ENCODE data around the gene PSMB7. TPM values are rescaled to one million over a fixed set of nuclear protein-coding genes. Genes with fewer than 3 reads are reported as not detected.

The PSMB7 gene
- total RNA-seq, 1 donor from 2014 or later, result 183 TPM

DNA sequence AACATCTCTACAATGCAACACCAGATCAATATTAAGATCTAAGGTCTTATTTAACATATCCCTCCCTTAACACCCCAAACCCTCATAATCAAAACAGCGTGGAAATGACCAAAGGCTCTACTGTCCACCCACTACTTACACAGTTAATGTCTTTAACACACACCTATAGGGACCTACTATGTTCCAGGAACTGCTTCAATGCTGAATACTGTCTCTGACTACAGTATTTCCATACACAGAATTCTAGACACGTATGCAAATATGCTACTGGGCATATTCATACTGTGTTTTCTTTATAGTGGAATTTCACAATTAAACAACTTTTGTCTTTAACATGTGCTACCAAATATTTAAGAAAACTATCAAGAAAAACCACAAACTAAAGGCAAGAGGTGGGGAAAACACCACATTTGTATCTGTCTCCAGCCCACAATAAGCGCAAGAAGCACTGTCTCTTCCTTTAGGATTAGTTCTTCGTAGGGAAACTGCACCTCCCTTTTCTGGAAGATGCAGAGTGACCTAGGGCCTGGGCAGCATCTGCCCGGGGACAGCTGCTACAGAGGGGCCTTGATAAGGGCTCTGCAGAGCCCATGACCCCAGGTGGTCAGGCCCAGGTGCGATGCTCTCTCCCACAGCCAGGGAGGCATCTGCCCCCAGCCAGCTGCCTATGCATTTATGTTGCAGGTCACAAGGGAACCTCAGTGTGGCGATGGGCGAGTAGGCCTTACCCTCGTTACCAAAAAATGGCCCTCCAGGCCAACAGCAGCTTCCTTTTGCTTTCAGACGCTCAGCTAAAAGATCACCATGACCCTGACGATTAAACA, 55.2 kb downstream of the PSMB7 start:
- DNase-seq (ENCODE audit: low read depth) (no peak), FAIRE-seq (no peak)
- Mint-ChIP-seq H3K27ac (ENCODE audit: unreplicated experiment) (peak overlapping the region; percentile 26), H3K4me1 (ENCODE audit: low read depth, unreplicated experiment) (peaks cover 32% of the 10 kb centered on the region), H3K9me3 (ENCODE audit: unreplicated experiment) (no peaks in the 10 kb centered on the region), H3K36me3 (ENCODE audit: low read depth, unreplicated experiment) (peaks cover 2% of the 10 kb centered on the region), H3K4me3 (ENCODE audit: unreplicated experiment) (no peak overlapping the region), H3K27me3 (ENCODE audit: low read depth, unreplicated experiment) (no peaks in the 10 kb centered on the region)
- H3K27ac ChIP-seq (ENCODE audit: low read depth, low read length), result no peak overlapping the region
- no peaks in the 10 kb centered on the region for H3K9me3 ChIP-seq (ENCODE audit: insufficient read depth, low read depth, low read length)
- peaks cover 5% of the 10 kb centered on the region for H3K36me3 ChIP-seq (ENCODE audit: insufficient read depth, low read length)
- H2AFZ ChIP-seq (ENCODE audit: low read depth, low read length), result no peak overlapping the region
- H3K27me3 ChIP-seq (ENCODE audit: insufficient read depth, low read length), result no peaks in the 10 kb centered on the region
- H4K20me1 ChIP-seq (ENCODE audit: insufficient read depth, low read length), result peaks cover 98% of the 10 kb centered on the region
- TF ChIP-seq EZH2 (IDR thresholded peaks at IDR 0.05; ENCODE audit: insufficient read depth, low read length), result no peak
- TF ChIP-seq, protein P1, sequence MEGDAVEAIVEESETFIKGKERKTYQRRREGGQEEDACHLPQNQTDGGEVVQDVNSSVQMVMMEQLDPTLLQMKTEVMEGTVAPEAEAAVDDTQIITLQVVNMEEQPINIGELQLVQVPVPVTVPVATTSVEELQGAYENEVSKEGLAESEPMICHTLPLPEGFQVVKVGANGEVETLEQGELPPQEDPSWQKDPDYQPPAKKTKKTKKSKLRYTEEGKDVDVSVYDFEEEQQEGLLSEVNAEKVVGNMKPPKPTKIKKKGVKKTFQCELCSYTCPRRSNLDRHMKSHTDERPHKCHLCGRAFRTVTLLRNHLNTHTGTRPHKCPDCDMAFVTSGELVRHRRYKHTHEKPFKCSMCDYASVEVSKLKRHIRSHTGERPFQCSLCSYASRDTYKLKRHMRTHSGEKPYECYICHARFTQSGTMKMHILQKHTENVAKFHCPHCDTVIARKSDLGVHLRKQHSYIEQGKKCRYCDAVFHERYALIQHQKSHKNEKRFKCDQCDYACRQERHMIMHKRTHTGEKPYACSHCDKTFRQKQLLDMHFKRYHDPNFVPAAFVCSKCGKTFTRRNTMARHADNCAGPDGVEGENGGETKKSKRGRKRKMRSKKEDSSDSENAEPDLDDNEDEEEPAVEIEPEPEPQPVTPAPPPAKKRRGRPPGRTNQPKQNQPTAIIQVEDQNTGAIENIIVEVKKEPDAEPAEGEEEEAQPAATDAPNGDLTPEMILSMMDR (IDR thresholded peaks at IDR 0.05; ENCODE audit: insufficient read depth, low read depth, low read length), result no peak
- peaks cover 14% of the 10 kb centered on the region for H3K4me1 ChIP-seq (ENCODE audit: insufficient read depth, low read length)
- no peak overlapping the region for H3K4me2 ChIP-seq (ENCODE audit: low read length)
- peaks cover 99% of the 10 kb centered on the region for H3K79me2 ChIP-seq (ENCODE audit: insufficient read depth, low read length)
- H3K9ac ChIP-seq (ENCODE audit: low read length), result no peak overlapping the region
- H3K4me3 ChIP-seq (ENCODE audit: insufficient read depth, low read depth, low read length), result no peak overlapping the region

DNA sequence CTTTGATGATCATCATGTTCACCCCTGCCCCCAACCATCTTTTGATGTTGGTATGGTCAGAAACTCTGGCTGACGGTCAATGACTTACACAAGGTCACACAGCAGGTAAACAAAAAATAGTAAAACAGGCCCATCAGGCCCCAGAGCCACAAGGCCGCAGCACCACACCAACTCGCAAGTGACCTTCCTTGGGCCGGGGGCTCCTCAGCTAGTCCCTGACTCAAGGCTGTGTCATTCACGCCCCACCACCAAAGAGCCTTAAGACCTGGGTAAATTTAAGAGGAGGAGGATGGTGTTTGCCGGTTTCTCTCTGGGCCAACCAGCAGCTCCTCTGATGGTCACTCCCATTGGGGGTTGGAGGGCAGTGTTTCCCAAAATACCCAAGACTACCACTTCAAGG, 55.8 kb downstream of the PSMB7 start:
- Histone ChIP-seq H3K27me3 (ENCODE audit: insufficient read depth, low read length) (no peaks in the 10 kb centered on the region), H3K4me1 (ENCODE audit: insufficient read depth, low read length) (peaks cover 14% of the 10 kb centered on the region), H3K36me3 (ENCODE audit: insufficient read depth, low read length) (peaks cover 2% of the 10 kb centered on the region), H3K4me2 (ENCODE audit: low read length) (no peak overlapping the region), H3K9ac (ENCODE audit: low read length) (no peak overlapping the region), H4K20me1 (ENCODE audit: insufficient read depth, low read length) (peaks cover 98% of the 10 kb centered on the region), H3K27ac (ENCODE audit: low read depth, low read length) (no peak overlapping the region), H3K9me3 (ENCODE audit: insufficient read depth, low read depth, low read length) (no peaks in the 10 kb centered on the region), H3K4me3 (ENCODE audit: insufficient read depth, low read depth, low read length) (no peak overlapping the region), H2AFZ (ENCODE audit: low read depth, low read length) (no peak overlapping the region), H3K79me2 (ENCODE audit: insufficient read depth, low read length) (peaks cover 99% of the 10 kb centered on the region)
- Mint-ChIP-seq H3K27me3 (ENCODE audit: low read depth, unreplicated experiment) (no peaks in the 10 kb centered on the region), H3K4me1 (ENCODE audit: low read depth, unreplicated experiment) (peaks cover 32% of the 10 kb centered on the region), H3K27ac (ENCODE audit: unreplicated experiment) (no peak overlapping the region), H3K4me3 (ENCODE audit: unreplicated experiment) (no peak overlapping the region), H3K36me3 (ENCODE audit: low read depth, unreplicated experiment) (peaks cover 3% of the 10 kb centered on the region), H3K9me3 (ENCODE audit: unreplicated experiment) (no peaks in the 10 kb centered on the region)
- DNase-seq (ENCODE audit: low read depth), result no peak
- FAIRE-seq, result no peak
- TF ChIP-seq, protein P1 (IDR thresholded peaks at IDR 0.05; ENCODE audit: insufficient read depth, low read depth, low read length), result no peak
- TF ChIP-seq EZH2 (IDR thresholded peaks at IDR 0.05; ENCODE audit: insufficient read depth, low read length), result no peak

DNA sequence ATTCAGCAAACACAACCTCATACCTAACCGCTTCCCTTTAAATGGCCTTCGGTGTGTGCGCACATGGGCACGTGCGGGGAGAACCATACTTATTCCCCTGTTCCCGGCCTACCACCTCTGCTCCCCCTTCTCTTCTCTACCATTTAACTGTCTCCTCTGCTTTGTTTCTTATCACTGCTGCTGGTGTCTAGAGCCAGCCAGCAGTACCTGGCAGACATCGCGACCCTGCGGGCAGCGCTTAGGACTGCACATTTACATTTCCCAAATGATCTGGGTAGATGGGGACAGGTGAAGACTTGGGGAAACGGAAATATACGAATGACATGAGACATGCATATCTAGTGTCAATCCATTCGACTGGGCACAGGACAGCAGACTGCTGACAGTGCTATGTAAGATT, 56.6 kb downstream of the PSMB7 start:
- H3K9ac ChIP-seq (ENCODE audit: low read length), result no peak overlapping the region
- Mint-ChIP-seq H3K36me3 (ENCODE audit: low read depth, unreplicated experiment) (peaks cover 3% of the 10 kb centered on the region), H3K27ac (ENCODE audit: unreplicated experiment) (no peak overlapping the region), H3K4me3 (ENCODE audit: unreplicated experiment) (no peak overlapping the region), H3K4me1 (ENCODE audit: low read depth, unreplicated experiment) (peaks cover 26% of the 10 kb centered on the region), H3K27me3 (ENCODE audit: low read depth, unreplicated experiment) (no peaks in the 10 kb centered on the region), H3K9me3 (ENCODE audit: unreplicated experiment) (no peaks in the 10 kb centered on the region)
- no peaks in the 10 kb centered on the region for H3K9me3 ChIP-seq (ENCODE audit: insufficient read depth, low read depth, low read length)
- no peak overlapping the region for H3K27ac ChIP-seq (ENCODE audit: low read depth, low read length)
- H3K79me2 ChIP-seq (ENCODE audit: insufficient read depth, low read length), result peaks cover 99% of the 10 kb centered on the region
- no peak overlapping the region for H3K4me3 ChIP-seq (ENCODE audit: insufficient read depth, low read depth, low read length)
- no peak overlapping the region for H2AFZ ChIP-seq (ENCODE audit: low read depth, low read length)
- no peak for FAIRE-seq
- TF ChIP-seq, protein P1 (IDR thresholded peaks at IDR 0.05; ENCODE audit: insufficient read depth, low read depth, low read length), result no peak
- no peak for TF ChIP-seq EZH2 (IDR thresholded peaks at IDR 0.05; ENCODE audit: insufficient read depth, low read length)
- peaks cover 11% of the 10 kb centered on the region for H3K4me1 ChIP-seq (ENCODE audit: insufficient read depth, low read length)
- H3K27me3 ChIP-seq (ENCODE audit: insufficient read depth, low read length), result no peaks in the 10 kb centered on the region
- no peak overlapping the region for H3K4me2 ChIP-seq (ENCODE audit: low read length)
- no peak for DNase-seq (ENCODE audit: low read depth)
- H3K36me3 ChIP-seq (ENCODE audit: insufficient read depth, low read length), result peaks cover 3% of the 10 kb centered on the region
- peaks cover 98% of the 10 kb centered on the region for H4K20me1 ChIP-seq (ENCODE audit: insufficient read depth, low read length)
